Measurements from ENCODE around the gene PRPS1.
"Not testable (repeated sequence)": the region's sequence is repeated elsewhere in the genome, so short reads cannot be mapped to it uniquely, and the experiment has no call there.

PRPS1 gene

DNA sequence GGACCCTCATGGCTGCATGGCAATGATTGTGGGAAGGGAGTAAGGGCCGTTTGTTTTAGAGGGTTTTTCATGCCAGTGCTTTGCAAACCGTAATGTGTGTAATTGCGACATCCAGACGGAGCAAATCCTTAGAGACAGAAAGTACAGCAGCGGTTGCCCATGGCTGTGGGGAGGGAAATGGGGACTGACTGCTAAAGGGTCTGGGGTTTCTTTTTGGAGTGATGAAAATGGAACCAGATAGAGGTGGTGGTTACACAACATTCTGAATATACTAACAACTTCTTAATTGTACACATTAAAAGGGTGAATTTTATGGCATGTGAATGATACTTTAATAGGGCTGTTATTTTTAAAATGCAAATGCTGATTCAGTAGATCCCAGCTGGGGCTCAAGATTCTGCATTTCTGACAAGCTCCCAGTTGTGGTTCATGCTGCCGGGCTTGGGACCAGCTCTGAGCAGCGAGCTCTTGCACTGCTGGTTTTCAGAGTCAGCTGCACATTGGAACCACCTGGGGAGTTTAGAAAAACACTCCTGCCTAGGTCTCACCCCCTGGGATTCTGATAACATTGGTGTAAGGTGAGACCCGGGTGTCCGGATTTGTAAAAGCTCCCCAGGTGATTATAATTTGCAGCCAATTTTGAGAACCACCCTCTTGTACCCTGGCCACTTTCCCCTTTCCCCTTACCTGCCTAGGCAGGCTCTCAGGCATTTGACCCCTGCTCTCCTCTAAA lies 47.7 kb downstream of the PRPS1 start:
- DNase-seq: no peak

DNA sequence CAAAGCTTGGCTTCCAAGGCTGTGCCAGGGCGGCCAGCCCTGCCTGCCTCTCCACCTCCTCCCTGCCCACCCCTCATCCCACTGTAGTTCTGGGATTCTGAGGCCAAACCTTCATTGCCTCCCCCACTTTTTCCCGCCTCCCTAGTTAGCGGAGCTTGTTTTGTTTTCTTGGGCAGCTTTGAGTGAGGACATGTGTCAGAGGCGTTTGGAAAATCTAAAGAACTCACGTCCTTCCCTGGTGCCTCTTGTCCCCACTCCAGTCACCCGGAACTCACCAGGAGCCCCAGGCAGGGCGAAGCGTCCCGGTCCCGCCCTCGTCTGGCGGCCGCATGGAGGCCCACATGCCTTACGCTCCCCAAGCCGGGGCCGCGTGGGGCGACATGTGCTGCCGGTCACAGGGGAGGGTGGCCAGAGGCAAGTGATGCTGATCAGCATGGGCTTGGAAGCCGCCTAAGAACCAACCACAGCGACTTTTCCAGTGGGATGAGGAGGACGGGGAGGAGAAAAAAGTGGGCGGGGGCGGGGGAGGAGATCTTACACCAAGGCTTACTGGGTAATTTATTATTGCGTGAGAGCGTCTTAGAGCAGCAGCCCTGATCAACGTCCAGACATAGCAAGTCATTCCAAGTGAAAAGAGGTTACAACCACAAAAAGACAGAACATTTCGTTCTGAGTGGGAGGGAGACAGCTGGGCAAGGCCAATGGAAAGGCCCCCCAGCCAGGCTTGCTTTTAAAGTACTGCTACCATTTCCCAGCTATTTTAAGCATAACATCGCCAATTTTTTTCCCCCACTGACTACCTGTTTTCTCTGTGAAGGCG lies 48.5 kb downstream of the PRPS1 start:
- DNase-seq: peak; percentile 68

DNA sequence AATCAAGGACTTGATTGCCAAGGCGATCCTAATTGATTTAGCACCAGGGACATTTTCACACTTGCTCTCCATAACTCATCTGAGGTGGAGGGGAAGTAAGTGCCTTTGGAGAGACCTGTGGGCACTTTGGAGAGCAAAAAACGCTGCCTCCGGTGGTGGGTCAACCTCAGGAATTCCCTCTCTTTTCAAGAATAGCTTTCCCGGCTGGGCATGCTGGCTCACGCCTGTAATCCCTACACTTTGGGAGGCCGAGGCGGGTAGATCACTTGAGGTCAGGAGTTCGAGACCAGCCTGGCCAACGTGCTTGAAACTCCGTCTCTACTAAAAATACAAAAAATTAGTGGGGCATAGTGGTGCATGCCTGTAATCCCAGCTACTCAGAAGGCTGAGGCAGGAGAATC lies 49.2 kb downstream of the PRPS1 start:
- DNase-seq: no peak

DNA sequence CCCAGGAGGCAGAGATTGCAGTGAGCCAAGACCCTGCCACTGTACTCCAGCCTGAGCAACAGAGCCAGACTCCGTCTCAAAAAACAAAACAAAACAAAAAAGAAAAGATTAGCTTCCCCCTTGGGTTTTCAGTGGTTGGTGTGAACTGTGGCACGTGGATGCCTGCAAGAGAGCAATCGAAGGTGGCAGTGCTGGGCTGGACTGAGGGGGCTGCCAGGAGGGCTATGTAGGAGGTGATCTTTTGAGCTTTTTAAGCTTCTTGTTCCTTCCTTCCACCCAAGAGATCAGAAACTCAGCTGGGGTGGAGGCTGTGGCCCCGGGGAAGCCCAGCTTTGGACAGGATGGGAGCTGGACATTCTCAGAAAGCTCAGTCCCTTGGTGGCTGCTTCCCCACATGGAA lies 49.6 kb downstream of the PRPS1 start:
- no peak for DNase-seq

DNA sequence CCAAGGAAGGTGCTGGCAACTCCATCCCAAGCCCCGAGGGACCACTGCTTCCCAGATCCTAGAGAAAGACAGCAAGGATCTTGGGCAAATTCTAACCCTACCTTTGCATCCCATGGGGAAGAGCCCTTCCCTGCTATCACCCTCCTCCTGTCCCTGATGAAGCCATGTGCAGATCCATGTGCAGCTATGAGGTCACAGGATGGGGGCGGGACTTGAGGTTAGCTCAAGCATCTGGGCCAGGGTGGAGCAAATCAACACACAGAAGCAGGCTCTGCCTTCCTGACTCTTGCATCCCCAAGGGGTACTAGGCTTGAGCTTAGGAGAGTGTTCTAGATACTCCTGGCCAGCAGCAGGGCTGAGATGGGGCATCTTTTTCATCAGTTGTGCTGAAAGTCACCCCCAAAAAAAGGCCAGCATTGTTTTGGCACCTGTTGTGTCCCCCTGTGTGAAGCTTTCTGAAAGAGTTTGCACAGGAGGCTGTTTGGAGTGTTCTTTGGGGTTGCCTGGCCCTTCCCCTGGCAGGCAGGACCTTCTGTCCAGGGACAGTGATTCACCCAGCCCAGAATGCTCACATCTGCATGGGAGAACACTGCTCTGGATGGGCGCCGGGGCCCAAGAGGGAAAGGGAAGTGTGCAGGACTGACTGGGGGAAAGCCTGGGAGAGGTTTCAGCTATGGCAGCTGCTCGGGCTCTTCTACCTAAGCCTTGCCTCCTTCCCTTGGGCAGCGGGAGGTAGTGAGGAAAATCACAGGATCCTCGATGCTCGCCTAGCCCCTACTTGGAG lies 50.8 kb downstream of the PRPS1 start:
- no peak for DNase-seq

DNA sequence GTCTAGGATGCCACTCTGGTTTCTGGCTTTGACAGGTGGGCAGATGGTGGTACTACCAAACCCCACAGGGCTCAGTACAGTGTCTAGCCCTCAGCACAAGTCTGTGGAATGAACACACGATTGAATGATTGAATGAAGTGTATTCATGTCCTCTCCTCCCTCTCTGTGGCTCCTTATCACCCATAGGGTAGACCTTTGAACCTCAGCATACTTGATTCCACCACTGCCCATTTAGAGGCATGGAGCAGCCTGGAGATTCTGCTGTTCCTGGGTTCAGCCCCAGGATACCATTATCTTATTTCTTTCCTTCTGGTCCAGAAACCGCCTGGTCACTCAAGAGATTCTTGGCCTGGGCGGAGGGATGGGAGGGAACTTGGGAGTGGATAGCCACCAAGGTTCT lies 53.9 kb downstream of the PRPS1 start:
- DNase-seq: no peak

DNA sequence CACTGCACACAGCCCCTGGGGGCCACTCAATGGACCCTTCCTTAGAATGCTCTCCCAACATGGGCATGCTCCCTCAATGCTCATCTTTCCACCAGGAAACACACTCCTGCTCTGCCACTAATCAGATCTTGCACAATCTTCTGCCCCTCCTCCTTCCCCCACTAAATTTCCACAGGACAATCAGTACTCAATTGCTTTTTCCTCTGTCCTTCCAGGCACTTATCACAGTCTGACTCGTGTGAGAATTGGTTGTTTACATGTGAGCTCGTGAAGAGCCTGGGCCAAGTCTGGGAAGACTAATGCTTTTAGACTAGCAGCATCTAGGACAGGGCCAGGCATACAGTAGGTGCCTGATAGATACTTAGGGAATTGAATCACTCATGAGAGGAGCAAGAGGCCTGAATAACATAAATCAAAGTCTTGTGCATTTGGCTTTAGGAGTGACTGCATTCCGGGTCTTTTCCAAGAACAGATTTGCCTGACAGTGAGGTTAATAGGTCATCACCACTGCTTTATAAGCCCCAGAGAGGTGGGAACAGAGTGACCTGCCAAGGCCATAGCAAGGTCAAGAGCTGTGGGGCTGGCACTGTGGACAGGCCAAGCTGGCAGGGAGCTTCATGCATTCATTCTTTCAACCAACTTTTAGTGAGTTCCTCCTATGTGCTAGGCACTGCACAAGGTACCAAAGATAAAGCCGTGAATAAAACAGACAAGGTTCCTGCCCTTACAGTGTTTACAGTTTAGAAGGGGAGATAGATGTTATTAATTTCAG lies 55.0 kb downstream of the PRPS1 start:
- no peak for DNase-seq

DNA sequence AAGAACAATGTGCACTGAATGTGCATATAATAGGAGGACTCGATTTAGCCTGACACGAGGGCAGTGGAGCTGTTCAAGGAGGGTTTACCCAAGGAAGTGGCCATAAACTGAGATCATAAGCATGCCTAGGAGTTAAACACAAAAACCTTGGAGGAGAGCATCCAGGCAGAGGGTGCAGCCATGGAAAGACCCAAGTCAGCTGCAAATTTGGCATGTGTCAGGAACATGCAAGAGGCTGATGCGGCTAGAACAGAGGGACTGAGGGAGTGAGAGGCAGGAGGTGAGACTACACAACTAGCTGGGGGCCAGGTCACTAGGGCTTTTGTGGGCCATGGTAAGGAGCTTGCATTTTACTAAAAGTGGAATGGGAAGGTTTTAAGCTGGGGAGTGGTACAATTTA lies 55.6 kb downstream of the PRPS1 start:
- DNase-seq: no peak

DNA sequence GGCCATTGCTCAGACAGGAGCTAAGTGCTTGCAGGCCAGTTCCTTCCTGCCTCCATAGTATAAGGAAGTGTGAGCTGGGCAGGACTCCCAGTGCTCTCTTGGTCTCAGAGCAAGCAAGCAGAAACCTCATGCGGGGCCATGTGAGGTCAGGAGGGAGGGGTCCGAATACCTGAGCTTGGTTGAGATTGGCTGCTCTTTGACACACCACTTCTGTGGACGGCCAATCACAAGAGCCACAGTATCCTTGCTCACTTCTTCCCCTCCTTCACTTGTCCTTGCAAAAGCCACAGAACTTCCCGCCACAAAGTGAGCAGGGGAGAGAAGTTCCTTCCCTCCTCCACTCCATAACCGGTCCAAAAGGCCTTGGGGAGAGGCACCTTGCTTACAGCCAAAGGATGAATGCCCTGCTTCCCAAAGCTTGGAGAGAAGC lies 56.7 kb downstream of the PRPS1 start:
- no peak for DNase-seq

DNA sequence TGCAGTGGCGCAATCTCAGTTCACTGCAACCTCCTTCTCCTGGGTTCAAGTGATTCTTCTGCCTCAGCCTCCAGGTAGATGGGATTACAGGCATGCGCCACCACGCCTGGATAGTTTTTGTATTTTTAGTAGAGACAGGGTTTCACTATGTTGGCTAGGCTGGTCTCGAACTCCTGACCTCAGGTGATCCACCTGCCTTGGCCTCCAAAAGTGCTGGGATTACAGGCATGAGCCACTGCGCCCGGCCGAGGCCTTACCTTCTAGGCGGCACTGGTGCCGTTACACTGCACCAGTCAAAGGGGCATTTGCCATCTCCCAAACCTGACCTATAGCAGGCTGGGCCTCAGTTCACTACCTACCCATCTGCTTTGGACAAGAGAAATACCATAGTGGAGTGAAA lies 57.3 kb downstream of the PRPS1 start:
- not testable (repeated sequence) for DNase-seq

DNA sequence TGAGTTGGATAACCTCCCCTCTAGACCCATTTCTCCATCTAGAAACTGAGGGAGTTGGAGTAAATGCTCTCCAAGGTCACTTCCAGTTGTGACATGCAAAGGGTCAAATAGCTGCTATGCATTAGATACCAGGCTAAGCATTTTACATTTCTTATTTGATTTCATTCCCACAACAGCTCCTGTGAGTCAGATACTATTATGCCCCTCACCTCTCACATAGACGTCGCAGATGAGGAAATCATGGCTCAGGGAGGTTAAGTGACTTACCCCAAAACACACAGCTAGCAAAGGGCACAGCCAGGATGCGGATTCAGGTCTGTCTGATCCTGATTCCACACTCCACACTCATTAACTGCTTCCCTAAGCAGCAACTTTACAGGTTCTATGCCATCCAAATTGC lies 57.7 kb downstream of the PRPS1 start:
- DNase-seq: no peak

DNA sequence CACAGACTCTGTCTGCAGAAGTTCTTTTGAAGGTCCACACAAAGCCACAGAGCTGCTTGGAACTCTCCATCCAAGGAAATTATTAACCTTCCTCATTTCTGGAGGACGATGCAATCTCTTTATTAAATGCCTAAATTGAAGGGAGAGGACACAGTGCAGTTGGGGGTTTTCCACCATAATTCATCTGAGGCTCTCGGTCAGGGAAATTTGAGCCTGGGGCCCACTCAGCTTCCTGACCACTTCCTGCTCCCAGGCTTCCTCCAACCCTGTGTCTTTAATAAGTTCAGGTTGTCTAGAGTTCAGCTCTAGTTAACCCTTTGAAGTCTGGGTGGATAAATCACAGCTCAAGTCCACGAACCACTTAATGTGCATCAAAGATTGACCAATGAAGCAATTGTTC lies 58.5 kb downstream of the PRPS1 start:
- DNase-seq: no peak

DNA sequence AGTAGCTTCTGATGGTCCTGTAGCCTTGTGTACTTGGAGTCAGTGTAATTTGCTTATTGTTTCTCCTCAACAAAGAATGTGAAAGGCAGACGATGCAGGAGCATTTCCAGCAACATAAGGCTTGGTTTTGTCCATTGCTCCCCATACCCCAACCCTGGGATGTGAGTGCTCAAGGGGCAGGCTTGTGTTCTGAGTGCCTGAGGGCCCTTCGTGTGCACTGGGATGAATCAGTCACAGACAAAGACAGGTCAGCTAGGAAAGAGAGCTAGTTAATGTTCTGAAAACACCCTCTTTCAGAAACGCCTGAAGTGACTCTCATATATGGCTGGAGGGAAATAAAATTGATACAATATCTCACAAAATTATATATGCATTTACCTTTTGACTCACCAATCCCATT lies 59.1 kb downstream of the PRPS1 start:
- no peak for DNase-seq

DNA sequence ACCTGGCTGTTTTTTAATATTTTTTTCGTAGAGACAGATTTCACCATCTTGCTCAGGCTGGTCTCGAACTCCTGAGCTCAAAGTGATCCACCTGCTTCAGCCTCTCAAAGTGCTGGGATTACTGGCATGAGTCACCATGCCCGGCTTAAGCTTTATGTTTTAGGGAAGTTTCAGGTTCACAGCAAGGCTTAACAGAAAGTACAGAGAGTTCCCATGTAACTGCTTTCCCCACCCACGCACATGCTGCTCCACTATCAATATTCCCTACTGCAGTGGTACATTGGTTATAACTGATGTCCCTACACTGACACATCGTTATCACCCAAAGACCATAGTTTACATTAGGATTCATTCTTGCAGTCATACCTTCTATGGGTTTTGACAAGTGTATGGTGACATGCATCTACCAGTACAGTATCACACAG lies 62.7 kb downstream of the PRPS1 start:
- no peak for DNase-seq

DNA sequence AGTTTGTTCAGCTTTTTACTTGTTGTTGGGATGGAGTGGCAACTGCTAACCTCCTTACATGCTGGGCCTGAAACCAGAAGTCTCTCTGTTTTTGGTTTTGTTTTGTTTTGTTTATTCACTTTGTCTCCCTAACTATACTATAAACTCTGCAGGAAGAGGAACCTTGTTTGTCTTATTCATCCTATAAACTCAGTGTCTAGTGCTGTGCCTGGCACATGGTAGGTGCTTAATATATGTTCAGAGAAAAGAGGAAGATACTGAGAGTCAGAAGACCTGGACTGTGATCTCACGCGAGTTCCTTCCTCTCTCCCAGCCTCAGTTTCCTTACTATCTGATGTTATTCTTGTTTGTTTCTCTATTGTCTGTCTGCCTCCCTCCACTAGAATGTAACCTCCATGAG lies 71.3 kb downstream of the PRPS1 start:
- DNase-seq: no peak

DNA sequence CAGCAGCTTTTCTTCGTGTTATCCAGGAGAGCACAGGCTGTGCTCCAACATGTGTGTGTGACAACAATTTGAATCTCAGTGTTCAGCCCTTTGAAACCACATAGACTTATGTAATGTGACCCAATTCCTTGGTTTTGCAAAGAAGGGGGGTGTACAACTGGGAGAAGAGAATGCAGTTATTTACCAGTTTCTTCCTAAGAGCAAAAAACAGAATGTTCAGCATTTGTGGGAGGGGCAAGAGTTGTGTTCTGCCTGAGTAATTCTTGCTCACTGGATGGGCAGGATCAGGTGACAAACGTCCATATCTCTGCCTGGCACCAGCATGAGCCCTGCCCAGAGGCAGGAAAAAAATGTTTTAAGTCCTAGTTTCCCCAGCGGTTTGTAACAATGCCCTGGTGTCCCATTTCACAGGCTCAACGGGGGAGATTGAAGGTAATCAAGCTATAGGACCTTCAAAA lies 72.0 kb downstream of the PRPS1 start:
- DNase-seq: no peak

Data from NCI-H2227 treated with DMSO at 0.1 percent for 48 hours (cell line).